Body of pancreas (tissue), 4 donors: ENCODE measurements around the gene WNT10A. TPM values are rescaled to one million over a fixed set of nuclear protein-coding genes. Genes with fewer than 3 reads are reported as not detected.

Experiments
- ATAC-seq: fragments of 150-250 bp; one replicate; pipeline ENCODE4 v1.9.1; 2016
- DNase-seq, 4 donors: peaks; one replicate each; pipeline ENCODE4 v3.0.0-alpha.2; 2019
- H3K27ac ChIP-seq, 4 donors: fragments of 200-600 bp; sonication (generic); 1 replicate in 3 of 4; 2 replicates in 1 of 4; pipeline versions ENCODE4 v1.5.1 to v1.6.1; 2016 to 2019; ENCODE audit warnings: mild to moderate bottlenecking in 1 of 4, mixed read lengths in 1 of 4, moderate library complexity in 1 of 4
- H3K27me3 ChIP-seq, 2 donors: fragments of 200-600 bp; sonication (generic); one replicate each; pipeline ENCODE4 v1.6.0; 2016; ENCODE audit warnings: mild to moderate bottlenecking in 1 of 2
- H3K36me3 ChIP-seq, 2 donors: fragments of 200-600 bp; sonication (generic); replicated peaks in 1 of 2; 2 replicates each; pipeline ENCODE4 v1.5.1; 2016; ENCODE audit warnings: low read depth in 2 of 2; ENCODE audit not compliant: insufficient read depth in 1 of 2
- H3K4me1 ChIP-seq: fragments of 200-600 bp; sonication (generic); one replicate; pipeline ENCODE4 v1.6.0; 2016
- H3K4me3 ChIP-seq, 2 donors: fragments of 200-600 bp; sonication (generic); 1 replicate in 1 of 2; 2 replicates in 1 of 2; pipeline ENCODE4 v1.5.1; 2016 to 2019
- H3K9me3 ChIP-seq, 3 donors: fragments of 200-600 bp; sonication (generic); 1 replicate in 2 of 3; 2 replicates in 1 of 3; pipeline ENCODE4 v1.5.1; 2016
- POLR2A ChIP-seq, 3 donors: fragments of 450-650 bp; IDR thresholded peaks; one replicate each; pipeline ENCODE4 v1.6.1; 2016; ENCODE audit warnings: antibody characterized with exemption in 3 of 3, mild to moderate bottlenecking in 2 of 3
- WGBS, 2 donors: methylation state at CpG; one replicate each; pipeline ENCODE4 v1.1.5; 2017; 5-methylcytosine and 5-hydroxymethylcytosine counted together
- intact Hi-C: fragments of 100-400 bp; cut with DNase I; formaldehyde crosslinking; loops from one replicate; pipeline ENCODE4 v1.15.1; 2023
- total RNA-seq, 2 donors: library from RNA; depleted of rRNA; stranded (reverse); fragments of >200 nt; gene quantifications; one replicate each; pipeline ENCODE4 v1.1.0, GENCODE V29; 2016
- TF ChIP-seq, protein P1 (sequence below), 7 experiments: fragments of 450-650 bp in 4 of 7; fragments of 200-600 bp in 3 of 7; sonication (generic) in 3 of 7; IDR thresholded peaks; one replicate each; pipeline ENCODE4 v1.5.1; 2016 to 2019; ENCODE audit warnings: antibody characterized with exemption in 7 of 7

The WNT10A gene
- total RNA-seq, 2 donors from 2014 or later = 0.52 TPM; not detected in 1

DNA sequence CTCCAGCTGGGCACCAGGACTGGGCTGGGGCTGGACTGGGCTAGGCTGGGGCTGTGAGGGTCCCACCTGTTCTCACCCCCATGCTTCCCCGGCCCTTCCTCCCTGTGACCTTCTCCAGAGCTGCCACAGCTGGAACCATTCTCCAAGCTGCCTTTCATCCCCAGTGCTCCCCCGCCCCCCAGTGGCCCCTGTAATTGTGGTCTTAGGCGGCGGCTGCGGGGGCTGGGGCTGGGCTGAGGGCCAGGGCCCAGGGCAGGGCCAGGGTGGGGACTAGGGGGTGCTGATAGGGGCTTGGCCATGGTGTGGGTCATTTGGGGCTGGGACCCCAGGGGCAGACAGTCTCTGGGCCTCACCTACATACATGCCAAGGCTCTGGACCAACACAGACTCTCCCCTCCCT is 2.8 kb upstream of the WNT10A start:
- Histone ChIP-seq H3K36me3 (no peaks in the 10 kb centered on the region), H3K27ac (no peak overlapping the region), H3K4me3 (no peak overlapping the region), H3K9me3 (no peaks in the 10 kb centered on the region), H3K27me3 (peaks cover 0 to 41% of the 10 kb centered on the region in 2 donors), H3K4me1 (peaks cover 25% of the 10 kb centered on the region)
- TF ChIP-seq, protein P1, sequence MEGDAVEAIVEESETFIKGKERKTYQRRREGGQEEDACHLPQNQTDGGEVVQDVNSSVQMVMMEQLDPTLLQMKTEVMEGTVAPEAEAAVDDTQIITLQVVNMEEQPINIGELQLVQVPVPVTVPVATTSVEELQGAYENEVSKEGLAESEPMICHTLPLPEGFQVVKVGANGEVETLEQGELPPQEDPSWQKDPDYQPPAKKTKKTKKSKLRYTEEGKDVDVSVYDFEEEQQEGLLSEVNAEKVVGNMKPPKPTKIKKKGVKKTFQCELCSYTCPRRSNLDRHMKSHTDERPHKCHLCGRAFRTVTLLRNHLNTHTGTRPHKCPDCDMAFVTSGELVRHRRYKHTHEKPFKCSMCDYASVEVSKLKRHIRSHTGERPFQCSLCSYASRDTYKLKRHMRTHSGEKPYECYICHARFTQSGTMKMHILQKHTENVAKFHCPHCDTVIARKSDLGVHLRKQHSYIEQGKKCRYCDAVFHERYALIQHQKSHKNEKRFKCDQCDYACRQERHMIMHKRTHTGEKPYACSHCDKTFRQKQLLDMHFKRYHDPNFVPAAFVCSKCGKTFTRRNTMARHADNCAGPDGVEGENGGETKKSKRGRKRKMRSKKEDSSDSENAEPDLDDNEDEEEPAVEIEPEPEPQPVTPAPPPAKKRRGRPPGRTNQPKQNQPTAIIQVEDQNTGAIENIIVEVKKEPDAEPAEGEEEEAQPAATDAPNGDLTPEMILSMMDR (IDR thresholded peaks at IDR 0.05) = no peak
- no peak for TF ChIP-seq POLR2A (IDR thresholded peaks at IDR 0.05)
- intact Hi-C loops = no loop called here
- no peak for DNase-seq
- 10 to 33% methylated on average over 2 to 5 of the region's 5 CpGs for WGBS, 2 donors
- ATAC-seq = no peak

DNA sequence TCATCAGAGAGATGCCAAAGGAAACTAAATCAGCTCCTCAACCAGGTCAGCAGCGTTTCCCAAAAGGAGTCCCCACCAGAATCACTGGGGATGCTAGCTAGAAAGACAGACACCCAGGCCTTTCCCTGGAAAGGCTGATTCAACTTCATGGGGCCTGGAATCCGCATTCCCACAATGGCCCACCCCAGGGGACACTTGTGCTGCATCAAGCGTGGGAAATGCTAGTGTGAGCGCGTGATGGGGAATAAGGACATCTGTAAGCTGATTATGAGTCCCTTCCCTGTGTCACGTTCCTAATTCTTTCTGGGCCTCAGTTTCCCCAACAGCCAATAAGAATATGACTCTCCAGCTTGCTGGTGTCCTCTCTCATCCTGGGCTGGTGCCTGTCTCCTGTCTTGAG is 2.2 kb upstream of the WNT10A start:
- WGBS, 2 donors = 36 to 37% methylated on average over 6 of the region's 6 CpGs
- intact Hi-C loops = no loop called here
- H3K36me3 ChIP-seq = no peaks in the 10 kb centered on the region
- peaks cover 0 to 38% of the 10 kb centered on the region in 2 donors for H3K27me3 ChIP-seq
- TF ChIP-seq, protein P1 (IDR thresholded peaks at IDR 0.05) = no peak
- no peak for TF ChIP-seq POLR2A (IDR thresholded peaks at IDR 0.05)
- H3K27ac ChIP-seq = no peak overlapping the region
- ATAC-seq = no peak
- H3K9me3 ChIP-seq = no peaks in the 10 kb centered on the region
- H3K4me3 ChIP-seq = no peak overlapping the region
- peaks cover 20% of the 10 kb centered on the region for H3K4me1 ChIP-seq
- no peak for DNase-seq

DNA sequence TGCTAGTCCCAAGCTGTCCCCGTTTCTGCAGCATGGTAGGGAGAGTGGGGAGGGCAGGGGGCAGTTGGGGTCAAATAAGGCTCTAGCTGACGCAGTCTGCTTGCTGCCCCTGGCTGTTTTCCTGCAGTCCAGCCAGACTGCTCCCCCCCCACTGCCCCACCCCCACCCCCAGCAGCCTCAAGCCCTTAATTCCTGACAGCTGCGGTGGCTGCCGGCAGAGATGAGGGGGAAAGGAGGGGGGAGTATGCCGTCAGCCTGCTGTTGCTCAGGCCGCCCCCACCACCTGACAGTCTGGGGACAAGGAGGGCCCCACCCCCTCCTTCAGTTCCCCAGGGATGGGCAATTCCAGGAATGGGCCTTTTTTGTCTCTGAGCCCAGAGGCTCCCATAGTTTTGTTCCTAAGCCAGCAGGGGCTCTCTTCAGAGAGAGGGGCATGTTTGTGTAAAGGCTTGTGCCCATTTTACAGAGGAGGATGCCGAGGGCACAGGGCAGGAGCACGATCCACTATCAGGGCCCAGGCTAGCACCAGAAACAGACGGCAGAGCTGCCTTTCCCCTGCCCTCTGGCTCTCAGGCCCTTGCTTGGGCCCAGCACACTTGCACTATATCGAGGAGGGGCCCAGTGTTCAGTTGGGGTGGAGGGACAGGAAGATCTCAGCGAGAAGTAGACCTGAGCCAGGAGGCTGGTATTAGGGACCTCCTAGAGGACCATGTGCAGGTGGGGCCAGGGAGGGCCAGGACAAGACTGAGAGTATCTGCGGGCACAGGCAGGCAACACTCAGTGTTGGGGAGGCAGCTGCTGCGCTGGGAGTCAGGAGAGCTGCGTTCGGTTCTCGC is 1.5 kb upstream of the WNT10A start:
- ATAC-seq (no peak), DNase-seq (no peak)
- H3K4me1 ChIP-seq = peaks cover 20% of the 10 kb centered on the region
- intact Hi-C loops = no loop called here
- no peaks in the 10 kb centered on the region for H3K36me3 ChIP-seq
- H3K4me3 ChIP-seq = no peak overlapping the region
- TF ChIP-seq, protein P1 (IDR thresholded peaks at IDR 0.05) = no peak
- TF ChIP-seq POLR2A (IDR thresholded peaks at IDR 0.05) = no peak
- no peaks in the 10 kb centered on the region for H3K9me3 ChIP-seq
- no peak overlapping the region for H3K27ac ChIP-seq
- peaks cover 0 to 33% of the 10 kb centered on the region in 2 donors for H3K27me3 ChIP-seq
- WGBS, 2 donors = 34 to 54% methylated on average over 10 to 16 of the region's 16 CpGs

DNA sequence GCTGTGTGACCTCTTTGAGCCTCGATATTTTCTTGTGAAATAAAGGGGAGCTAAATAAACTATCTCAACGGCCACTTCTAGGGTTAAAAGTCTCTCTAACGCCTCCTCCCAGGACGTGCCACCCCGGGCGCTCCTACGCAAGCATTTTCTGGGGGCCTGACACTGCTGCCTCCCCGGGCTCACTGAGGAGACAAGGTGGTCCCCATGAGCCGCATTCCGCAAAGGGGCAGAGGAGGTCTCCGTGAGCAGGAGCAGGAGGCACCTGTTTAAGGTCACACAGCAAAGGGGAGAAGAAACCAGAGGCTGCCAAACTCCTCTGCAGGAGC is 913 bp upstream of the WNT10A start:
- H3K4me1 ChIP-seq = peaks cover 20% of the 10 kb centered on the region
- no peaks in the 10 kb centered on the region for H3K36me3 ChIP-seq
- 9 to 19% methylated on average over 7 to 11 of the region's 11 CpGs for WGBS, 2 donors
- H3K27me3 ChIP-seq = peaks cover 0 to 29% of the 10 kb centered on the region in 2 donors
- ATAC-seq (no peak), DNase-seq (no peak)
- H3K9me3 ChIP-seq = no peaks in the 10 kb centered on the region
- H3K4me3 ChIP-seq = no peak overlapping the region
- no peak overlapping the region for H3K27ac ChIP-seq
- intact Hi-C loops = no loop called here
- TF ChIP-seq, protein P1 (IDR thresholded peaks at IDR 0.05) = no peak
- no peak for TF ChIP-seq POLR2A (IDR thresholded peaks at IDR 0.05)
